ENCODE data around the gene PRLHR. TPM values are rescaled to one million over a fixed set of nuclear protein-coding genes. Genes with fewer than 3 reads are reported as not detected.

Gene PRLHR
- polyA plus RNA-seq, 1 experiment: not detected

DNA sequence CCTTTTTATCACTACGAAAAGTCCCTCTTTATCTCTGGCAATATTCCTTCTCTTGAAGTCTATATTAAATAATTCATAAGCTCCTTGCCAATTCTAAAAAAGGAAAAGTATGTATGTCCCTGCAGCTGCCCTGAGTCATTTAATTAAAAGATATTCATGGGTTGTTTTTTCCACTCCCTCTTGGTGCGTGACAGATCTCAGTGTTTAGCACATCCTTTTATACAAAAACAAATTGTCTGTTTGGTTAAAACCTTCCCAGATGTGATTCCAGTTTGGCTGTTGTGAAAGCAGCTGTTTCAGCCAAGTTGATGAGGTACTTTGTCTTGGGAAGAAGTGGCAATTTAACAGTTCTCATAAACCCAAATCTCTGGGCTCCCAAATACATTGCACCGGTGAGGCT is 33.8 kb upstream of the PRLHR start:
- peak; percentile 9 for DNase-seq (ENCODE audit: low read depth)
- Histone ChIP-seq H3K4me3 (ENCODE audit: low read depth, low read length) (no peak overlapping the region), H3K36me3 (ENCODE audit: control insufficient read depth, insufficient read depth, low read length) (no peaks in the 10 kb centered on the region), H3K27me3 (ENCODE audit: control insufficient read depth, insufficient read depth, low read length) (no peaks in the 10 kb centered on the region)
- ChIA-PET CTCF (no interaction called here), POLR2A (no interaction called here)
- TF ChIP-seq CTCF (IDR thresholded peaks at IDR 0.05; ENCODE audit: insufficient read depth, low read depth, low read length): no peak

- no peak for DNase-seq (ENCODE audit: low read depth)
- ChIA-PET CTCF (no interaction called here), POLR2A (no interaction called here)
- no peak overlapping the region for H3K4me3 ChIP-seq (ENCODE audit: low read depth, low read length)
- no peaks in the 10 kb centered on the region for H3K36me3 ChIP-seq (ENCODE audit: control insufficient read depth, insufficient read depth, low read length)
- no peaks in the 10 kb centered on the region for H3K27me3 ChIP-seq (ENCODE audit: control insufficient read depth, insufficient read depth, low read length)
- TF ChIP-seq CTCF (IDR thresholded peaks at IDR 0.05; ENCODE audit: insufficient read depth, low read depth, low read length): no peak
Observed at GRCh38 chr10:118628397-118628796, 32.9 kb upstream of the PRLHR start.

GRCh38 chr10:118626953-118627352 is 31.5 kb upstream of the PRLHR start:
- H3K4me3 ChIP-seq (ENCODE audit: low read depth, low read length): no peak overlapping the region
- no peak for TF ChIP-seq CTCF (IDR thresholded peaks at IDR 0.05; ENCODE audit: insufficient read depth, low read depth, low read length)
- no peaks in the 10 kb centered on the region for H3K27me3 ChIP-seq (ENCODE audit: control insufficient read depth, insufficient read depth, low read length)
- H3K36me3 ChIP-seq (ENCODE audit: control insufficient read depth, insufficient read depth, low read length): no peaks in the 10 kb centered on the region
- ChIA-PET POLR2A (no interaction called here), CTCF (interaction anchor here (1.0 to 1.3 kb wide), 4 partner anchors 9 to 83 kb away, joined by 3 to 4 read pairs (median 4); no protein-coding TSS in a partner anchor)
- DNase-seq (ENCODE audit: low read depth): no peak

DNA sequence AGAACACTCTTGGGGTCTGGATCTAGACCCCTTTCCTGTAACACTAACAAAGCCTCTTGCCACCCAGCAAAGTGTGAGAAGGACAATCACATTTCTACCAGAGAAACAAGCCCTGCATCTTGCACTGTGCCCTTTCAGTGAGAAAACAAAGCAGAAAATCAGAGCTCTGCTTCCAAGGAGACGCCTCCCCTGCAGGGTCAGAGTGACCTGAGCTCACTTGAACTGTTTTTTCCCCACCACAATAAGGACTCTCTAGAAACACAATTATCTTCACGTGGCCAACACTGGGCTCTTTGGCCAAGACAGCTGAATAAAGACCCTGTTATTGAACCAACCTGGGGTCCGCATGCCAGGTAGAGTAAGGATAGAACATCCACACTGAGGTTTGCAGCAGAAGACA is 30.1 kb upstream of the PRLHR start:
- CTCF ChIA-PET: interaction anchor here (1.2 to 1.3 kb wide), 2 partner anchors 10 to 121 kb away, joined by 3 to 4 read pairs; no protein-coding TSS in a partner anchor
- no peaks in the 10 kb centered on the region for H3K36me3 ChIP-seq (ENCODE audit: control insufficient read depth, insufficient read depth, low read length)
- TF ChIP-seq CTCF (IDR thresholded peaks at IDR 0.05; ENCODE audit: insufficient read depth, low read depth, low read length): no peak
- H3K27me3 ChIP-seq (ENCODE audit: control insufficient read depth, insufficient read depth, low read length): no peaks in the 10 kb centered on the region
- POLR2A ChIA-PET: no interaction called here
- H3K4me3 ChIP-seq (ENCODE audit: low read depth, low read length): no peak overlapping the region
- DNase-seq (ENCODE audit: low read depth): no peak

DNA sequence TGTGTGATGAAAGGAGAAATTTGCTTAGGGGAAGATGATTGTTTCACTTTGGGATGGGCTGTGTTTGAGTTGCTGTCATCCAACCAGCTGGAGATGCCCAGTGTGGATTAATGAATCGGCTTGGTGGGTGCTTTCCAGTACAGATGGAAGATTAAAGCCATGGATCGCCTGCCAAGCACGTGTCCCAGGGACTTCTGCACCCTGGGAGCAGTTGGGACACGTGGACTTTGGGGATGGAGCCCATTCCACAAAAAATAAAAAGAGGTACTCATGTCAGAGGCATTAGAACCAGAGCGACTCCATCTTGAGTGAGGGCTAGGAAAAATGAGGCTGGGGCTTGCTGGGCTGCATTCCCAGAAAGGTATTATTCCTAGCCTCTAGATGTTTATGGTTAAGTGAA is 29.3 kb upstream of the PRLHR start:
- no peaks in the 10 kb centered on the region for H3K36me3 ChIP-seq (ENCODE audit: control insufficient read depth, insufficient read depth, low read length)
- no peak overlapping the region for H3K4me3 ChIP-seq (ENCODE audit: low read depth, low read length)
- CTCF ChIA-PET: no interaction called here
- no peak for TF ChIP-seq CTCF (IDR thresholded peaks at IDR 0.05; ENCODE audit: insufficient read depth, low read depth, low read length)
- POLR2A ChIA-PET: no interaction called here
- no peak for DNase-seq (ENCODE audit: low read depth)
- H3K27me3 ChIP-seq (ENCODE audit: control insufficient read depth, insufficient read depth, low read length): no peaks in the 10 kb centered on the region
